IPS-11a (cell line): Measurements from ENCODE around the gene OCSTAMP.

Experiments used
- H3K4me3 ChIP-seq: one replicate; pipeline ENCODE4 v1.5.1; 2013; ENCODE audit warnings: low read depth, low read length, control low read depth

The OCSTAMP gene

GRCh38 chr20:46550461-46550860, at the start of gene OCSTAMP:
TSS of gene OCSTAMP (minus strand) at chr20:46550654. CDS start at chr20:46550560, 94 bp downstream.
- no peak within 1 kb of the TSS for H3K4me3 ChIP-seq

- no peak overlapping the region for H3K4me3 ChIP-seq
These were observed 49.0 kb upstream of the OCSTAMP start for GRCh38 chr20:46599227-46599987.

- H3K4me3 ChIP-seq: no peak overlapping the region
These were observed 45.5 kb upstream of the OCSTAMP start for GRCh38 chr20:46595933-46596332.

- no peak overlapping the region for H3K4me3 ChIP-seq
These were observed 44.3 kb upstream of the OCSTAMP start for GRCh38 chr20:46594725-46595124.

- no peak overlapping the region for H3K4me3 ChIP-seq
These were observed 42.3 kb upstream of the OCSTAMP start for GRCh38 chr20:46592580-46593362.

GRCh38 chr20:46590443-46590842, 40.0 kb upstream of the OCSTAMP start:
- H3K4me3 ChIP-seq: no peak overlapping the region

- H3K4me3 ChIP-seq: no peak overlapping the region
These were observed 38.4 kb upstream of the OCSTAMP start for GRCh38 chr20:46588532-46589511.

- no peak overlapping the region for H3K4me3 ChIP-seq
These were observed 37.5 kb upstream of the OCSTAMP start for GRCh38 chr20:46587986-46588385.

GRCh38 chr20:46586724-46587123, 36.3 kb upstream of the OCSTAMP start:
- no peak overlapping the region for H3K4me3 ChIP-seq

GRCh38 chr20:46584508-46584907, 34.1 kb upstream of the OCSTAMP start:
- H3K4me3 ChIP-seq: no peak overlapping the region

GRCh38 chr20:46583411-46584214, 33.2 kb upstream of the OCSTAMP start:
- no peak overlapping the region for H3K4me3 ChIP-seq

- H3K4me3 ChIP-seq: no peak overlapping the region
These were observed 32.2 kb upstream of the OCSTAMP start for GRCh38 chr20:46582648-46583047.

GRCh38 chr20:46581391-46581790, 30.9 kb upstream of the OCSTAMP start:
- no peak overlapping the region for H3K4me3 ChIP-seq

GRCh38 chr20:46580613-46581205, 30.3 kb upstream of the OCSTAMP start:
- no peak overlapping the region for H3K4me3 ChIP-seq

- no peak overlapping the region for H3K4me3 ChIP-seq
These were observed 28.3 kb upstream of the OCSTAMP start for GRCh38 chr20:46578745-46579144.

GRCh38 chr20:46576774-46577395, 26.4 kb upstream of the OCSTAMP start:
- no peak overlapping the region for H3K4me3 ChIP-seq

- no peak overlapping the region for H3K4me3 ChIP-seq
These were observed 25.5 kb upstream of the OCSTAMP start for GRCh38 chr20:46575937-46576461.

GRCh38 chr20:46575394-46575793, 24.9 kb upstream of the OCSTAMP start:
- H3K4me3 ChIP-seq: no peak overlapping the region
